ENCODE data around the gene SCAMP5. TPM values are rescaled to one million over a fixed set of nuclear protein-coding genes. Genes with fewer than 3 reads are reported as not detected.

SCAMP5 gene
- total RNA-seq, 1 donor from 2014 or later, result 51.3 TPM

GRCh38 chr15:75070674-75071073, 75.3 kb downstream of the SCAMP5 start:
- no peak for DNase-seq

Small RNAs within 50 kb of the gene (small RNA-seq; reads per million reads assigned to genes)
- gene AC015720.1 (not detected), gene RF00019 (not detected)

Other genes starting within 250 kb of the SCAMP5 start
- not detected for gene CYP1A2, start 246.7 kb upstream of the SCAMP5 start, total RNA-seq
- 24.0 TPM for gene CSK, start 213.5 kb upstream of the SCAMP5 start, total RNA-seq
- not detected for gene LMAN1L, start 182.7 kb upstream of the SCAMP5 start, total RNA-seq
- gene CPLX3, start 168.9 kb upstream of the SCAMP5 start, total RNA-seq, result 1.6 TPM
- 32.4 TPM for gene ULK3, start 152.4 kb upstream of the SCAMP5 start, total RNA-seq
- gene SCAMP2, start 122.2 kb upstream of the SCAMP5 start, total RNA-seq, result 8.0 TPM
- gene MPI, start 105.5 kb upstream of the SCAMP5 start, total RNA-seq, result 37.9 TPM
- 64.6 TPM for gene FAM219B, start 88.7 kb upstream of the SCAMP5 start, total RNA-seq
- 43.8 TPM for gene COX5A, start 57.5 kb upstream of the SCAMP5 start, total RNA-seq
- gene RPP25, start 38.8 kb upstream of the SCAMP5 start, total RNA-seq, result 6.4 TPM
- 7.2 TPM for gene PPCDC, start 28.0 kb downstream of the SCAMP5 start, total RNA-seq
- 0.31 TPM for gene C15orf39, start 206.3 kb downstream of the SCAMP5 start, total RNA-seq

Measured in occipital lobe (tissue), 3 donors.